Ovary (tissue), 9 donors: ENCODE data around the gene CCDC177. TPM values are rescaled to one million over a fixed set of nuclear protein-coding genes. Genes with fewer than 3 reads are reported as not detected.

Source experiments
- DNase-seq, 5 donors: peaks; one replicate each; pipeline ENCODE4 v3.0.0-alpha.2; 2019 to 2020
- H3K27ac ChIP-seq, 2 donors: fragments of 200-600 bp; one replicate each; pipeline versions ENCODE4 v1.5.1 to v1.8.0; 2019 to 2022
- H3K27me3 ChIP-seq: fragments of 200-600 bp; one replicate; pipeline ENCODE4 v1.8.0; 2022
- H3K36me3 ChIP-seq: fragments of 200-600 bp; sonication (generic); one replicate; pipeline ENCODE4 v1.5.1; 2019
- H3K4me1 ChIP-seq: one replicate; pipeline ENCODE4 v1.8.1; 2013; ENCODE audit warnings: mild to moderate bottlenecking, moderate library complexity; ENCODE audit not compliant: insufficient read depth
- H3K4me3 ChIP-seq: fragments of 200-600 bp; sonication (generic); one replicate; pipeline ENCODE4 v1.5.1; 2017
- H3K9me3 ChIP-seq, 2 donors: fragments of 200-600 bp in 1 of 2; sonication (generic) in 1 of 2; one replicate each; pipeline versions ENCODE4 v1.5.1 to v1.8.1; 2013 to 2019; ENCODE audit warnings: mild to moderate bottlenecking in 1 of 2, moderate library complexity in 1 of 2
- CTCF ChIP-seq, 3 donors: fragments of 450-650 bp in 2 of 3; fragments of 200-600 bp in 1 of 3; IDR thresholded peaks; one replicate each; pipeline versions ENCODE4 v1.5.1 to v1.8.0; 2016 to 2022; ENCODE audit warnings: antibody characterized with exemption in 3 of 3, mild to moderate bottlenecking in 1 of 3
- EP300 ChIP-seq: sonication (generic); formaldehyde crosslinking; IDR thresholded peaks from one replicate; pipeline ENCODE4 v1.6.1; 2017; ENCODE audit warnings: antibody characterized with exemption
- POLR2A ChIP-seq: fragments of 450-650 bp; IDR thresholded peaks from one replicate; pipeline ENCODE4 v1.6.1; 2017; ENCODE audit warnings: antibody characterized with exemption, mild to moderate bottlenecking, moderate library complexity
- WGBS, 3 donors: extraction: QIAGEN DNeasy Blood & Tissue Kit in 1 of 3; methylation state at CpG; one replicate each; pipeline versions ENCODE4 v1.1.5 to v1.1.7; 2013 to 2017; 5-methylcytosine and 5-hydroxymethylcytosine counted together
- intact Hi-C, 4 donors: fragments of 100-400 bp; cut with DNase I; formaldehyde crosslinking; loops; one replicate each; pipeline versions ENCODE4 v1.11.0 to v1.15.1; 2022 to 2023
- polyA plus RNA-seq, 2 donors: library from polyadenylated mRNA; stranded (reverse); fragments of 200-250 nt in 1 of 2; fragments of 350-450 nt in 1 of 2; fragmentation: Illumina TruSeq in 1 of 2; extraction: RNeasy Lipid Tissue Mini Kit (QIAGEN cat#74804) in 1 of 2; gene quantifications; one replicate each; pipeline ENCODE4 v1.2.3, GENCODE V29; 2013 to 2014
- total RNA-seq, 7 donors: library from RNA; depleted of rRNA in 2 of 7; stranded (reverse); fragments of >200 nt in 2 of 7; fragmentation: NEBNext Ultra II Directional in 3 of 7; extraction: Animal tissue kit (Norgen Biotek cat#: 25700) in 3 of 7; gene quantifications; one replicate each; pipeline versions ENCODE4 v1.1.0 to v1.2.4, GENCODE V29; 2016 to 2023
- donor health status: DM: no; HTN: no; CAD: no; lungs with moderate emphysema.
- donor health status: DM: no; HTN: no; CAD: no.
- donor health status: Bipolar disorder and iron deficiency.
- donor health status: DM: yes; HTN: yes; CAD: no.
- donor health status: DM: no; HTN: no; CAD: no.
- donor health status: DM: yes; HTN: yes; CAD: no.

CCDC177 gene
- total and polyA plus RNA-seq, 9 donors, result 0.04 TPM; not detected in 8

- H3K27ac ChIP-seq, result no peak overlapping the region
- H3K4me1 ChIP-seq, result peaks cover 2% of the 10 kb centered on the region
- TF ChIP-seq EP300 (no peak), POLR2A (no peak), CTCF (IDR thresholded peaks at IDR 0.05) (no peak)
- H3K9me3 ChIP-seq, result no peaks in the 10 kb centered on the region
- WGBS, 3 donors, result 2 to 6% (median 2%) methylated on average over 42 to 46 of the region's 46 CpGs
- peak in 1 of 5 donors; percentile 37 for DNase-seq
- no peaks in the 10 kb centered on the region for H3K27me3 ChIP-seq
- H3K4me3 ChIP-seq, result no peak overlapping the region
- intact Hi-C loops, result no loop called here
- H3K36me3 ChIP-seq, result no peaks in the 10 kb centered on the region
These were observed 26.8 kb downstream of the CCDC177 start for GRCh38 chr14:69547701-69548348.

- Histone ChIP-seq H3K4me1 (peaks cover 2% of the 10 kb centered on the region), H3K9me3 (no peaks in the 10 kb centered on the region), H3K27me3 (no peaks in the 10 kb centered on the region), H3K4me3 (no peak overlapping the region), H3K36me3 (no peaks in the 10 kb centered on the region), H3K27ac (no peak overlapping the region)
- no peak for TF ChIP-seq EP300
- no peak for TF ChIP-seq POLR2A
- no peak for TF ChIP-seq CTCF (IDR thresholded peaks at IDR 0.05)
- DNase-seq, result no peak
- 45 to 51% (median 46%) methylated on average over 12 of the region's 12 CpGs for WGBS, 3 donors
- intact Hi-C loops, result no loop called here
These were observed 31.1 kb downstream of the CCDC177 start for GRCh38 chr14:69543341-69544115.

DNA sequence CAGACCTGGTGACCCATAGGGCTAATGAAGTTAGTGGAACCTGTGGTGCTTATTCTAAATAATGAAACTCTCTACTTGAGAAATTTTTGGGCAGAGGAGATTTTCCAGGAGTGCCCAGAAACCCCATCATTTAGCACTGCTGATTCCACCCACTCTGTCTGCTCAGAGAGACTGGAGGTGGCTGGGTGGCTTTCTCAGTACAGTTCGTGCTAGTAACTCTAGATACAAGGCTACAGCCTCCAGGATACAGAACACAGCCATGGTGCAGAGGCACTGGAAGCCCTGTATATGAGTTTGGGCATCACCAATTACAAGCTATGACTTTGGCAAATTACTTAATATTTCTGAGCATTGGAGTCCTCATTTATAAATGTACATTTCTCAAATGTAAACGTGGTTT is 32.4 kb downstream of the CCDC177 start:
- no peak overlapping the region for H3K27ac ChIP-seq
- 50 to 54% (median 52%) methylated on average over 2 of the region's 2 CpGs for WGBS, 3 donors
- no peaks in the 10 kb centered on the region for H3K27me3 ChIP-seq
- H3K4me1 ChIP-seq, result no peaks in the 10 kb centered on the region
- intact Hi-C loops, result no loop called here
- H3K36me3 ChIP-seq, result no peaks in the 10 kb centered on the region
- no peak for DNase-seq
- no peaks in the 10 kb centered on the region for H3K9me3 ChIP-seq
- TF ChIP-seq EP300, result no peak
- TF ChIP-seq POLR2A, result no peak
- TF ChIP-seq CTCF (IDR thresholded peaks at IDR 0.05), result no peak
- no peak overlapping the region for H3K4me3 ChIP-seq

GRCh38 chr14:69540654-69541335 is 33.9 kb downstream of the CCDC177 start:
- Histone ChIP-seq H3K27me3 (no peaks in the 10 kb centered on the region), H3K4me1 (no peaks in the 10 kb centered on the region), H3K9me3 (no peaks in the 10 kb centered on the region), H3K4me3 (no peak overlapping the region), H3K27ac (no peak overlapping the region), H3K36me3 (no peaks in the 10 kb centered on the region)
- intact Hi-C loops, result no loop called here
- TF ChIP-seq CTCF (IDR thresholded peaks at IDR 0.05) (no peak), EP300 (no peak), POLR2A (no peak)
- DNase-seq, result no peak
- WGBS, 3 donors, result 70 to 75% (median 70%) methylated on average over 5 of the region's 5 CpGs
